CD4-positive, alpha-beta T cell (primary cell): Measurements from ENCODE around the gene DICER1. TPM values are rescaled to one million over a fixed set of nuclear protein-coding genes. Genes with fewer than 3 reads are reported as not detected.

Experiments
- ATAC-seq: fragments of 200-7000 bp; cut with Tn5 transposase; one replicate; pipeline ENCODE4 v1.10.0; 2022; ENCODE audit warnings: mild to moderate bottlenecking; ENCODE audit not compliant: poor library complexity
- CTCF ChIA-PET: fragments of 350-600 bp; sonication (Branson Sonifier 250); formaldehyde crosslinking; loops from one replicate; lab custom pipeline; 2021; ENCODE audit warnings: antibody characterized with exemption, inconsistent platforms; lab: Charles Lee
- POLR2A ChIA-PET: fragments of 350-600 bp; sonication (Branson Sonifier 250); formaldehyde crosslinking; loops from one replicate; lab custom pipeline; 2021; ENCODE audit warnings: antibody characterized with exemption, inconsistent platforms; lab: Charles Lee
- DNase-seq, 14 experiments: peaks; one replicate each; pipeline ENCODE4 v3.0.0-alpha.2; 2013 to 2020; ENCODE audit warnings: mixed read lengths in 2 of 14
- H3K27ac ChIP-seq, 2 donors: one replicate each; pipeline versions ENCODE4 v1.5.1 to v1.7.0; 2013; ENCODE audit warnings: low read length in 2 of 2, low read depth in 1 of 2, mild to moderate bottlenecking in 1 of 2
- H3K27me3 ChIP-seq, 2 experiments: 1 replicate in 1 of 2; 2 replicates in 1 of 2; pipeline versions ENCODE4 v1.6.1 to v1.7.0; 2013; ENCODE audit warnings: low read length in 2 of 2, control low read depth in 1 of 2, mild to moderate bottlenecking in 1 of 2, moderate library complexity in 1 of 2; ENCODE audit not compliant: insufficient read depth in 2 of 2, control insufficient read depth in 1 of 2
- H3K36me3 ChIP-seq: one replicate; pipeline ENCODE4 v1.6.1; 2013; ENCODE audit warnings: low read length, control low read depth; ENCODE audit not compliant: insufficient read depth
- H3K4me1 ChIP-seq: one replicate; pipeline ENCODE4 v1.6.1; 2013; ENCODE audit warnings: low read length, control low read depth; ENCODE audit not compliant: insufficient read depth
- H3K4me3 ChIP-seq: one replicate; pipeline ENCODE4 v1.5.1; 2013; ENCODE audit warnings: mild to moderate bottlenecking, low read length, moderate library complexity
- H3K9me3 ChIP-seq, 2 experiments: 1 replicate in 1 of 2; 2 replicates in 1 of 2; pipeline versions ENCODE4 v1.6.1 to v1.7.0; 2013; ENCODE audit warnings: low read length in 2 of 2, mild to moderate bottlenecking in 2 of 2, control low read depth in 1 of 2, moderate library complexity in 1 of 2; ENCODE audit not compliant: control insufficient read depth in 1 of 2, insufficient read depth in 1 of 2
- H3K27ac Mint-ChIP-seq: one replicate; pipeline ENCODE4 v1.8.0; 2020; ENCODE audit warnings: mixed read lengths
- H3K27me3 Mint-ChIP-seq: one replicate; pipeline ENCODE4 v1.8.0; 2021; ENCODE audit warnings: mixed read lengths
- H3K36me3 Mint-ChIP-seq: one replicate; pipeline ENCODE4 v1.8.0; 2021; ENCODE audit warnings: low read depth, mixed read lengths
- H3K4me1 Mint-ChIP-seq: one replicate; pipeline ENCODE4 v1.8.0; 2021; ENCODE audit warnings: low read depth, mixed read lengths
- H3K4me3 Mint-ChIP-seq: one replicate; pipeline ENCODE4 v1.8.0; 2020; ENCODE audit warnings: mild to moderate bottlenecking, mixed read lengths
- H3K9me3 Mint-ChIP-seq: one replicate; pipeline ENCODE4 v1.8.0; 2020; ENCODE audit warnings: mixed read lengths
- CTCF ChIP-seq: fragments of 200-600 bp; IDR thresholded peaks from one replicate; pipeline ENCODE4 v1.8.0; 2022; ENCODE audit warnings: antibody characterized with exemption, mild to moderate bottlenecking
- intact Hi-C, 2 experiments: fragments of 100-400 bp; cut with DNase I in 1 of 2; cut with micrococcal nuclease in 1 of 2; formaldehyde crosslinking; loops; one replicate each; pipeline versions ENCODE4 v1.15.1 to v1.9.0; 2023 to 2025; cut with DNase I, micrococcal nuclease
- total RNA-seq, 174 experiments: library from RNA in 2 of 174; stranded (reverse) in 2 of 174; gene quantifications; one replicate each; pipeline ENCODE4 v1.2.3 and lab custom pipeline; 2021 to 2026

The DICER1 gene
- total RNA-seq, 2 experiments from 2014 or later, result 53.7 to 66.0 TPM

GRCh38 chr14:95041477-95042020, 115.8 kb downstream of the DICER1 start:
- Histone ChIP-seq H3K4me3 (no peak overlapping the region), H3K27me3 (peaks cover 0 to 7% of the 10 kb centered on the region in 2 experiments), H3K9me3 (peaks cover 0 to 5% of the 10 kb centered on the region in 2 experiments), H3K36me3 (no peaks in the 10 kb centered on the region), H3K4me1 (no peaks in the 10 kb centered on the region), H3K27ac (no peak overlapping the region)
- H3K9me3 Mint-ChIP-seq, result no peaks in the 10 kb centered on the region
- no peak for TF ChIP-seq CTCF
- intact Hi-C loops, result no loop called here
- POLR2A ChIA-PET, result no interaction called here
- no peak overlapping the region for H3K27ac Mint-ChIP-seq
- no peak for DNase-seq
- CTCF ChIA-PET, result no interaction called here
- peaks cover 42% of the 10 kb centered on the region for H3K27me3 Mint-ChIP-seq
- H3K36me3 Mint-ChIP-seq, result no peaks in the 10 kb centered on the region
- no peaks in the 10 kb centered on the region for H3K4me1 Mint-ChIP-seq
- no peak overlapping the region for H3K4me3 Mint-ChIP-seq
- ATAC-seq, result no peak

- no peaks in the 10 kb centered on the region for H3K9me3 Mint-ChIP-seq
- CTCF ChIA-PET, result no interaction called here
- Histone ChIP-seq H3K4me3 (no peak overlapping the region), H3K27me3 (peaks cover 0 to 7% of the 10 kb centered on the region in 2 experiments), H3K36me3 (no peaks in the 10 kb centered on the region), H3K4me1 (no peaks in the 10 kb centered on the region), H3K9me3 (peaks cover 0 to 5% of the 10 kb centered on the region in 2 experiments), H3K27ac (no peak overlapping the region)
- no peaks in the 10 kb centered on the region for H3K36me3 Mint-ChIP-seq
- ATAC-seq (no peak), DNase-seq (no peak)
- intact Hi-C loops, result no loop called here
- H3K4me3 Mint-ChIP-seq, result no peak overlapping the region
- no peaks in the 10 kb centered on the region for H3K4me1 Mint-ChIP-seq
- H3K27ac Mint-ChIP-seq, result no peak overlapping the region
- POLR2A ChIA-PET, result no interaction called here
- no peak for TF ChIP-seq CTCF
- H3K27me3 Mint-ChIP-seq, result peaks cover 42% of the 10 kb centered on the region
Measured at GRCh38 chr14:95040708-95041476, 116.4 kb downstream of the DICER1 start.

- Mint-ChIP-seq H3K27me3 (peaks cover 44% of the 10 kb centered on the region), H3K4me3 (no peak overlapping the region), H3K4me1 (no peaks in the 10 kb centered on the region), H3K27ac (no peak overlapping the region), H3K9me3 (no peaks in the 10 kb centered on the region), H3K36me3 (no peaks in the 10 kb centered on the region)
- H3K4me3 ChIP-seq, result no peak overlapping the region
- peaks cover 0 to 5% of the 10 kb centered on the region in 2 experiments for H3K9me3 ChIP-seq
- no peak for DNase-seq
- ChIA-PET POLR2A (no interaction called here), CTCF (no interaction called here)
- no peaks in the 10 kb centered on the region for H3K36me3 ChIP-seq
- no peaks in the 10 kb centered on the region for H3K4me1 ChIP-seq
- intact Hi-C loops, result no loop called here
- ATAC-seq, result no peak
- no peak overlapping the region for H3K27ac ChIP-seq
- H3K27me3 ChIP-seq, result peaks cover 0 to 7% of the 10 kb centered on the region in 2 experiments
- no peak for TF ChIP-seq CTCF
Measured at GRCh38 chr14:95039993-95040348, 117.4 kb downstream of the DICER1 start.
